ENCODE data around the gene CDH13.

Gene CDH13

DNA sequence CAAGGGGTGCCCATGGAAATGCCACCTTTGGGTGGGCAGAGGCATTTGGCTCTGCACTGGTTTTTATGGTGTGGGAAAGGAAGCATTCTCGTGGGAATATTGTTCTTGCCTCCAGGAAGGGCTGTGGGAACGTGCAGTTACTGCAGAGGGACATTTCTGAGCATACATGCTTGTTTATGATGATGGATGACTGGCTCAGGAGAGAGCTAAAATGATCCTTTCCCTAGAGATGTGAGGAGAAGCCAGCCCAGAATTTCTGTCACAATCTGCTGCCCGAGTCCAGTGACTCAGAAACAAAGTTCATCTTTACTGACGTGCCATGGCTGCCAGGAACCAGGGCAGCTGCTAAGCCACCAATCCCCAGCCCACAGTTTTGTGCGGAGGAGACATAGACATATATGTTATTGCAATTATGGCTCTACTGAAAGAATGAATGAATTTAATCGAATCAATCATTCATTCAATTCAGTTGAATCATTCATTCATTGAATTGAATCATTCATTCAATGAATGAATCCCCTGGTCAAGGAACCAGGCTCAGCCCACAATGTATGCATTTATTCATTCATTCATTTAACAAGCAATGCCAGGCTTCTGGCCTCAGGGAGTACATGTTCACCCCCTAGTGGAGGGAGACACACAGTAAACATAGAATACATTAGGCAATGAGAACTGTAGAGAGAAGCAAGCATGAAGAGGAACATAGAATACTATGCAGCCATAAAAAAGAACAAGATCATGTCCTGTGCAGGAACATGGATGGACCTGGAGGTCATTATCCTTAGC is 766.6 kb downstream of the CDH13 start:
- ChIA-PET CTCF (no interaction called here), POLR2A (no interaction called here)
- Histone ChIP-seq H3K36me3 (ENCODE audit: control insufficient read depth in 2 of 2, insufficient read depth in 1 of 2, low read length in 2 of 2) (no peaks in the 10 kb centered on the region), H3K9me3 (ENCODE audit: control insufficient read depth, insufficient read depth, low read depth, low read length) (no peaks in the 10 kb centered on the region), H3K4me1 (ENCODE audit: control insufficient read depth, insufficient read depth, low read length) (peaks cover 8% of the 10 kb centered on the region), H3K27ac (ENCODE audit: extremely low read depth, low read depth, low read length) (no peak overlapping the region), H3K4me3 (ENCODE audit: low read depth, low read length) (no peak overlapping the region)
- TF ChIP-seq REPIN1 (tag by site-specific recombination; IDR thresholded peaks at IDR 0.05; ENCODE audit: low read depth) (no peak), ZSCAN23 (tag by site-specific recombination; IDR thresholded peaks at IDR 0.05) (no peak), ZNF549 (tag by site-specific recombination; IDR thresholded peaks at IDR 0.05) (no peak), ZFP69B (tag by site-specific recombination; IDR thresholded peaks at IDR 0.05) (no peak), ZNF792 (tag by site-specific recombination; IDR thresholded peaks at IDR 0.05) (no peak), ZNF473 (tag by site-specific recombination; IDR thresholded peaks at IDR 0.05) (no peak), ZNF350 (tag by site-specific recombination; IDR thresholded peaks at IDR 0.05) (no peak), ZFP41 (tag by site-specific recombination; IDR thresholded peaks at IDR 0.05; ENCODE audit: borderline replicate concordance) (no peak), ZNF423 (tag by site-specific recombination; IDR thresholded peaks at IDR 0.05) (no peak), ZNF544 (tag by site-specific recombination; IDR thresholded peaks at IDR 0.05) (no peak), ZNF621 (tag by site-specific recombination; IDR thresholded peaks at IDR 0.05) (no peak), ZNF600 (tag by site-specific recombination; IDR thresholded peaks at IDR 0.05) (no peak), ZNF292 (tag by site-specific recombination; IDR thresholded peaks at IDR 0.05; ENCODE audit: borderline replicate concordance, low read depth) (no peak), ZIC2 (tag by site-specific recombination; IDR thresholded peaks at IDR 0.05) (no peak), GFI1B (tag by site-specific recombination; IDR thresholded peaks at IDR 0.05) (no peak), SP2 (tag by site-specific recombination; IDR thresholded peaks at IDR 0.05) (no peak)
- TF ChIP-seq, protein P1, sequence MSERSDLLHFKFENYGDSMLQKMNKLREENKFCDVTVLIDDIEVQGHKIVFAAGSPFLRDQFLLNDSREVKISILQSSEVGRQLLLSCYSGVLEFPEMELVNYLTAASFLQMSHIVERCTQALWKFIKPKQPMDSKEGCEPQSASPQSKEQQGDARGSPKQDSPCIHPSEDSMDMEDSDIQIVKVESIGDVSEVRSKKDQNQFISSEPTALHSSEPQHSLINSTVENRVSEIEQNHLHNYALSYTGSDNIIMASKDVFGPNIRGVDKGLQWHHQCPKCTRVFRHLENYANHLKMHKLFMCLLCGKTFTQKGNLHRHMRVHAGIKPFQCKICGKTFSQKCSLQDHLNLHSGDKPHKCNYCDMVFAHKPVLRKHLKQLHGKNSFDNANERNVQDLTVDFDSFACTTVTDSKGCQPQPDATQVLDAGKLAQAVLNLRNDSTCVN (tag by site-specific recombination; optimal IDR thresholded peaks at IDR 0.05): no peak
- TF ChIP-seq, protein P2, sequence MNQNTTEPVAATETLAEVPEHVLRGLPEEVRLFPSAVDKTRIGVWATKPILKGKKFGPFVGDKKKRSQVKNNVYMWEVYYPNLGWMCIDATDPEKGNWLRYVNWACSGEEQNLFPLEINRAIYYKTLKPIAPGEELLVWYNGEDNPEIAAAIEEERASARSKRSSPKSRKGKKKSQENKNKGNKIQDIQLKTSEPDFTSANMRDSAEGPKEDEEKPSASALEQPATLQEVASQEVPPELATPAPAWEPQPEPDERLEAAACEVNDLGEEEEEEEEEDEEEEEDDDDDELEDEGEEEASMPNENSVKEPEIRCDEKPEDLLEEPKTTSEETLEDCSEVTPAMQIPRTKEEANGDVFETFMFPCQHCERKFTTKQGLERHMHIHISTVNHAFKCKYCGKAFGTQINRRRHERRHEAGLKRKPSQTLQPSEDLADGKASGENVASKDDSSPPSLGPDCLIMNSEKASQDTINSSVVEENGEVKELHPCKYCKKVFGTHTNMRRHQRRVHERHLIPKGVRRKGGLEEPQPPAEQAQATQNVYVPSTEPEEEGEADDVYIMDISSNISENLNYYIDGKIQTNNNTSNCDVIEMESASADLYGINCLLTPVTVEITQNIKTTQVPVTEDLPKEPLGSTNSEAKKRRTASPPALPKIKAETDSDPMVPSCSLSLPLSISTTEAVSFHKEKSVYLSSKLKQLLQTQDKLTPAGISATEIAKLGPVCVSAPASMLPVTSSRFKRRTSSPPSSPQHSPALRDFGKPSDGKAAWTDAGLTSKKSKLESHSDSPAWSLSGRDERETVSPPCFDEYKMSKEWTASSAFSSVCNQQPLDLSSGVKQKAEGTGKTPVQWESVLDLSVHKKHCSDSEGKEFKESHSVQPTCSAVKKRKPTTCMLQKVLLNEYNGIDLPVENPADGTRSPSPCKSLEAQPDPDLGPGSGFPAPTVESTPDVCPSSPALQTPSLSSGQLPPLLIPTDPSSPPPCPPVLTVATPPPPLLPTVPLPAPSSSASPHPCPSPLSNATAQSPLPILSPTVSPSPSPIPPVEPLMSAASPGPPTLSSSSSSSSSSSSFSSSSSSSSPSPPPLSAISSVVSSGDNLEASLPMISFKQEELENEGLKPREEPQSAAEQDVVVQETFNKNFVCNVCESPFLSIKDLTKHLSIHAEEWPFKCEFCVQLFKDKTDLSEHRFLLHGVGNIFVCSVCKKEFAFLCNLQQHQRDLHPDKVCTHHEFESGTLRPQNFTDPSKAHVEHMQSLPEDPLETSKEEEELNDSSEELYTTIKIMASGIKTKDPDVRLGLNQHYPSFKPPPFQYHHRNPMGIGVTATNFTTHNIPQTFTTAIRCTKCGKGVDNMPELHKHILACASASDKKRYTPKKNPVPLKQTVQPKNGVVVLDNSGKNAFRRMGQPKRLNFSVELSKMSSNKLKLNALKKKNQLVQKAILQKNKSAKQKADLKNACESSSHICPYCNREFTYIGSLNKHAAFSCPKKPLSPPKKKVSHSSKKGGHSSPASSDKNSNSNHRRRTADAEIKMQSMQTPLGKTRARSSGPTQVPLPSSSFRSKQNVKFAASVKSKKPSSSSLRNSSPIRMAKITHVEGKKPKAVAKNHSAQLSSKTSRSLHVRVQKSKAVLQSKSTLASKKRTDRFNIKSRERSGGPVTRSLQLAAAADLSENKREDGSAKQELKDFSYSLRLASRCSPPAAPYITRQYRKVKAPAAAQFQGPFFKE (tag by site-specific recombination; IDR thresholded peaks at IDR 0.05; ENCODE audit: borderline replicate concordance): no peak
- TF ChIP-seq, protein P3, sequence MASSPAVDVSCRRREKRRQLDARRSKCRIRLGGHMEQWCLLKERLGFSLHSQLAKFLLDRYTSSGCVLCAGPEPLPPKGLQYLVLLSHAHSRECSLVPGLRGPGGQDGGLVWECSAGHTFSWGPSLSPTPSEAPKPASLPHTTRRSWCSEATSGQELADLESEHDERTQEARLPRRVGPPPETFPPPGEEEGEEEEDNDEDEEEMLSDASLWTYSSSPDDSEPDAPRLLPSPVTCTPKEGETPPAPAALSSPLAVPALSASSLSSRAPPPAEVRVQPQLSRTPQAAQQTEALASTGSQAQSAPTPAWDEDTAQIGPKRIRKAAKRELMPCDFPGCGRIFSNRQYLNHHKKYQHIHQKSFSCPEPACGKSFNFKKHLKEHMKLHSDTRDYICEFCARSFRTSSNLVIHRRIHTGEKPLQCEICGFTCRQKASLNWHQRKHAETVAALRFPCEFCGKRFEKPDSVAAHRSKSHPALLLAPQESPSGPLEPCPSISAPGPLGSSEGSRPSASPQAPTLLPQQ (tag by site-specific recombination; IDR thresholded peaks at IDR 0.05): no peak
- TF ChIP-seq, protein P4, sequence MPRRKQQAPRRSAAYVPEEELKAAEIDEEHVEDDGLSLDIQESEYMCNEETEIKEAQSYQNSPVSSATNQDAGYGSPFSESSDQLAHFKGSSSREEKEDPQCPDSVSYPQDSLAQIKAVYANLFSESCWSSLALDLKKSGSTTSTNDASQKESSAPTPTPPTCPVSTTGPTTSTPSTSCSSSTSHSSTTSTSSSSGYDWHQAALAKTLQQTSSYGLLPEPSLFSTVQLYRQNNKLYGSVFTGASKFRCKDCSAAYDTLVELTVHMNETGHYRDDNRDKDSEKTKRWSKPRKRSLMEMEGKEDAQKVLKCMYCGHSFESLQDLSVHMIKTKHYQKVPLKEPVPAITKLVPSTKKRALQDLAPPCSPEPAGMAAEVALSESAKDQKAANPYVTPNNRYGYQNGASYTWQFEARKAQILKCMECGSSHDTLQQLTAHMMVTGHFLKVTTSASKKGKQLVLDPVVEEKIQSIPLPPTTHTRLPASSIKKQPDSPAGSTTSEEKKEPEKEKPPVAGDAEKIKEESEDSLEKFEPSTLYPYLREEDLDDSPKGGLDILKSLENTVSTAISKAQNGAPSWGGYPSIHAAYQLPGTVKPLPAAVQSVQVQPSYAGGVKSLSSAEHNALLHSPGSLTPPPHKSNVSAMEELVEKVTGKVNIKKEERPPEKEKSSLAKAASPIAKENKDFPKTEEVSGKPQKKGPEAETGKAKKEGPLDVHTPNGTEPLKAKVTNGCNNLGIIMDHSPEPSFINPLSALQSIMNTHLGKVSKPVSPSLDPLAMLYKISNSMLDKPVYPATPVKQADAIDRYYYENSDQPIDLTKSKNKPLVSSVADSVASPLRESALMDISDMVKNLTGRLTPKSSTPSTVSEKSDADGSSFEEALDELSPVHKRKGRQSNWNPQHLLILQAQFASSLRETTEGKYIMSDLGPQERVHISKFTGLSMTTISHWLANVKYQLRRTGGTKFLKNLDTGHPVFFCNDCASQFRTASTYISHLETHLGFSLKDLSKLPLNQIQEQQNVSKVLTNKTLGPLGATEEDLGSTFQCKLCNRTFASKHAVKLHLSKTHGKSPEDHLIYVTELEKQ (tag by site-specific recombination; IDR thresholded peaks at IDR 0.05; ENCODE audit: borderline replicate concordance): no peak

Measured in HEK293 (cell line).